Dendritic cell treated with granulocyte-macrophage colony-stimulating factor and Interleukin-4, amounts not matched to agents 40 ng/mL and 50 ng/mL, for 4 days (primary cell): Measurements from ENCODE around the gene IGSF9B.
A peak's percentile ranks its signal among the peaks of the same experiment; 100 is the strongest.
"Not testable (repeated sequence)": the region's sequence is repeated elsewhere in the genome, so short reads cannot be mapped to it uniquely, and the experiment has no call there.

Source experiments
- H3K27ac Mint-ChIP-seq: one replicate; pipeline ENCODE4 v1.8.0; 2022; ENCODE audit warnings: mild to moderate bottlenecking, mixed read lengths
- H3K27me3 Mint-ChIP-seq: one replicate; pipeline ENCODE4 v1.8.0; 2022; ENCODE audit warnings: mild to moderate bottlenecking, mixed read lengths
- H3K36me3 Mint-ChIP-seq: one replicate; pipeline ENCODE4 v1.8.0; 2022; ENCODE audit warnings: low read depth, mixed read lengths
- H3K4me1 Mint-ChIP-seq: one replicate; pipeline ENCODE4 v1.8.0; 2022; ENCODE audit warnings: low read depth, mixed read lengths
- H3K4me3 Mint-ChIP-seq: one replicate; pipeline ENCODE4 v1.8.0; 2022; ENCODE audit warnings: mild to moderate bottlenecking, moderate library complexity, mixed read lengths
- H3K9me3 Mint-ChIP-seq: one replicate; pipeline ENCODE4 v1.8.0; 2022; ENCODE audit warnings: mixed read lengths
- intact Hi-C: fragments of 100-400 bp; cut with micrococcal nuclease; formaldehyde crosslinking; loops from one replicate; pipeline ENCODE4 v1.15.0; 2022

Gene IGSF9B, protein sequence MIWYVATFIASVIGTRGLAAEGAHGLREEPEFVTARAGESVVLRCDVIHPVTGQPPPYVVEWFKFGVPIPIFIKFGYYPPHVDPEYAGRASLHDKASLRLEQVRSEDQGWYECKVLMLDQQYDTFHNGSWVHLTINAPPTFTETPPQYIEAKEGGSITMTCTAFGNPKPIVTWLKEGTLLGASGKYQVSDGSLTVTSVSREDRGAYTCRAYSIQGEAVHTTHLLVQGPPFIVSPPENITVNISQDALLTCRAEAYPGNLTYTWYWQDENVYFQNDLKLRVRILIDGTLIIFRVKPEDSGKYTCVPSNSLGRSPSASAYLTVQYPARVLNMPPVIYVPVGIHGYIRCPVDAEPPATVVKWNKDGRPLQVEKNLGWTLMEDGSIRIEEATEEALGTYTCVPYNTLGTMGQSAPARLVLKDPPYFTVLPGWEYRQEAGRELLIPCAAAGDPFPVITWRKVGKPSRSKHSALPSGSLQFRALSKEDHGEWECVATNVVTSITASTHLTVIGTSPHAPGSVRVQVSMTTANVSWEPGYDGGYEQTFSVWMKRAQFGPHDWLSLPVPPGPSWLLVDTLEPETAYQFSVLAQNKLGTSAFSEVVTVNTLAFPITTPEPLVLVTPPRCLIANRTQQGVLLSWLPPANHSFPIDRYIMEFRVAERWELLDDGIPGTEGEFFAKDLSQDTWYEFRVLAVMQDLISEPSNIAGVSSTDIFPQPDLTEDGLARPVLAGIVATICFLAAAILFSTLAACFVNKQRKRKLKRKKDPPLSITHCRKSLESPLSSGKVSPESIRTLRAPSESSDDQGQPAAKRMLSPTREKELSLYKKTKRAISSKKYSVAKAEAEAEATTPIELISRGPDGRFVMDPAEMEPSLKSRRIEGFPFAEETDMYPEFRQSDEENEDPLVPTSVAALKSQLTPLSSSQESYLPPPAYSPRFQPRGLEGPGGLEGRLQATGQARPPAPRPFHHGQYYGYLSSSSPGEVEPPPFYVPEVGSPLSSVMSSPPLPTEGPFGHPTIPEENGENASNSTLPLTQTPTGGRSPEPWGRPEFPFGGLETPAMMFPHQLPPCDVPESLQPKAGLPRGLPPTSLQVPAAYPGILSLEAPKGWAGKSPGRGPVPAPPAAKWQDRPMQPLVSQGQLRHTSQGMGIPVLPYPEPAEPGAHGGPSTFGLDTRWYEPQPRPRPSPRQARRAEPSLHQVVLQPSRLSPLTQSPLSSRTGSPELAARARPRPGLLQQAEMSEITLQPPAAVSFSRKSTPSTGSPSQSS (N-terminal part only)

GRCh38 chr11:133956650-133957633 lies at the start of gene IGSF9B:
Gene IGSF9B, minus strand, starts transcription at chr11:133956968. Its CDS starts 214 bp downstream, at chr11:133956754.
- Mint-ChIP-seq H3K4me3 (peak within 1 kb of the TSS; percentile 33), H3K9me3 (no peaks in the 10 kb centered on the region), H3K4me1 (no peaks in the 10 kb centered on the region), H3K27ac (no peak within 1 kb of the TSS), H3K36me3 (no peaks in the 10 kb centered on the region), H3K27me3 (peaks cover 50% of the 10 kb centered on the region)
- intact Hi-C loops = no loop called here

GRCh38 chr11:134004496-134005172 lies 47.9 kb upstream of the IGSF9B start:
- no peaks in the 10 kb centered on the region for H3K9me3 Mint-ChIP-seq
- H3K27me3 Mint-ChIP-seq = peaks cover 3% of the 10 kb centered on the region
- no peak overlapping the region for H3K27ac Mint-ChIP-seq

GRCh38 chr11:134003792-134004495 lies 47.2 kb upstream of the IGSF9B start:
- H3K27me3 Mint-ChIP-seq = no peaks in the 10 kb centered on the region
- no peaks in the 10 kb centered on the region for H3K36me3 Mint-ChIP-seq
- no peak overlapping the region for H3K27ac Mint-ChIP-seq

More at GRCh38 chr11:134004496-134005172, 47.9 kb upstream of the IGSF9B start:
- Mint-ChIP-seq H3K4me1 (no peaks in the 10 kb centered on the region), H3K4me3 (no peak overlapping the region), H3K36me3 (no peaks in the 10 kb centered on the region)
- intact Hi-C loops = no loop called here

DNA sequence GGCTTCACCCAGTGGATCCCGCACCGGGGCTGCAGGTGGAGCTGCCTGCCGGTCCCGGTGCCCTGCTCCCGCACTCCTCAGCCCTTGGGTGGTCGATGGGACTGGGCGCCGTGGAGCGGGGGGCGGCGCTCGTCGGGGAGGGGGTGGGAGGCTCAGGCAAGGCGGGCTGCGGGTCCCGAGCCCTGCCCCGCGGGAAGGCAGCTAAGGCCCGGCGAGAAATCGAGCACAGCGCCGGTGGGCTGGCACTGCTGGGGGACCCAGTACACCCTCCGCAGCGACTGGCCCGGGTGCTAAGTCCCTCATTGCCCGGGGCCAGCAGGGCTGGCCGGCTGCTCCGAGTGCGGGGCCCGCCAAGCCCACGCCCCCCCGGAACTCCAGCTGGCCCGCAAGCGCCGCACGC lies 46.1 kb upstream of the IGSF9B start:
- H3K27ac Mint-ChIP-seq, H3K36me3 Mint-ChIP-seq, H3K9me3 Mint-ChIP-seq, H3K27me3 Mint-ChIP-seq, H3K4me1 Mint-ChIP-seq, intact Hi-C loops, H3K4me3 Mint-ChIP-seq: not testable (repeated sequence)

More at GRCh38 chr11:134003792-134004495, 47.2 kb upstream of the IGSF9B start:
- H3K4me1 Mint-ChIP-seq = no peaks in the 10 kb centered on the region
- no peak overlapping the region for H3K4me3 Mint-ChIP-seq
- no peaks in the 10 kb centered on the region for H3K9me3 Mint-ChIP-seq
- intact Hi-C loops = no loop called here

DNA sequence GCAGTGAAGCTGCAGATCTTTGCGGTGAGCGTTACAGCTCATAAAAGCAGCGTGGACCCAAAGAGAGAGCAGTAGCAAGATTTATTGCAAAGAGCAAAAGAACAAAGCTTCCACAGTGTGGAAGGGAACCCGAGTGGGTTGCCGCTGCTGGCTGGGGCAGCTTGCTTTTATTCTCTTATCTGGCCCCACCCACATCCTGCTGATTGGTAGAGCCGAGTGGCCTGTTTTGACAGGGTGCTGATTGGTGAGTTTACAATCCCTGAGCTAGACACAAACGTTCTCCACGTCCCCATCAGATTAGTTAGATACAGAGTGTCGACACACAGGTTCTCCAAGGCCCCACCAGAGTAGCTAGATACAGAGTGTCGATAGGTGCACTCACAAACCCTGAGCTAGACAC lies 45.6 kb upstream of the IGSF9B start:
- H3K4me1 Mint-ChIP-seq, H3K36me3 Mint-ChIP-seq, intact Hi-C loops, H3K4me3 Mint-ChIP-seq, H3K27ac Mint-ChIP-seq, H3K9me3 Mint-ChIP-seq, H3K27me3 Mint-ChIP-seq: not testable (repeated sequence)

DNA sequence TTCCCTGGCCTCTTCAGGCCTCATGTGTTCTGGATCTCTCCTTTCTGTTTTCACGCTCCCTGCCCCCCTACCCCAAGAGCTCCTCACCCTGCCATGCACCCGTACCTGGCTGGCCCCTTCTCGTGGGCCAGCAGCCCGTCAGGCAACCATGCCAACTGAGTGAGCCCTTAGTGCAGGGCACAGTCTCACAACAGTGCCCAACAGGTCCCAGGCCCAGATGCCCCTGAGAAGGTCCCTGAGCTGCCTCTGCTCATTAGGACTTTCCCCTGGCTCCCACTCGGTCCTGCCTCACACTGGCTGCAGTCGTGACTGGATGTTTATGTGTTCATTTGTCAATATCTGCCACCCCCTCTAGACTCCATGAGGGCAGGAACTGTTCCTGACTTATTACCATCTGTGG lies 44.8 kb upstream of the IGSF9B start:
- Mint-ChIP-seq H3K4me1 (no peaks in the 10 kb centered on the region), H3K4me3 (no peak overlapping the region), H3K27me3 (no peaks in the 10 kb centered on the region), H3K36me3 (no peaks in the 10 kb centered on the region), H3K27ac (no peak overlapping the region), H3K9me3 (no peaks in the 10 kb centered on the region)
- intact Hi-C loops = no loop called here

DNA sequence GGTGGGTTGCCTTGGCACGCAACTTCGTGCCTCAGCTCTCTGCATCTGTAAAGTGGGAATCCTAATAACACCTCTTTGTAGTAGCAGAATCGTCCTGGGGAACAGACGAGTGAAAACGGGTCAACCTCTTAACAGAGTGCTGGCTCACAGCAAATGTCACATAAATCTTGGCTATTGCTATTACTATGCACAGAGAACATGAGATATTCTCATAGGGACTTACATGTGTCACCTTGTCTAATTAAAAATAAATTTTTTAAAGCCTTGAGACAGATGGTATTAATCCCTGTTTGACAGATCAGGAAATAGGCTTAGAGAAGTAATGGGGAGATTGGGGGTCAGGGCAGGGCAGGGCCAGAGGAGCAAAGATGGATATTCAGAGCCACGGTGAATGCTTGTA lies 44.3 kb upstream of the IGSF9B start:
- Mint-ChIP-seq H3K27ac (no peak overlapping the region), H3K4me1 (no peaks in the 10 kb centered on the region), H3K4me3 (no peak overlapping the region), H3K9me3 (no peaks in the 10 kb centered on the region), H3K27me3 (no peaks in the 10 kb centered on the region), H3K36me3 (no peaks in the 10 kb centered on the region)
- intact Hi-C loops = no loop called here

DNA sequence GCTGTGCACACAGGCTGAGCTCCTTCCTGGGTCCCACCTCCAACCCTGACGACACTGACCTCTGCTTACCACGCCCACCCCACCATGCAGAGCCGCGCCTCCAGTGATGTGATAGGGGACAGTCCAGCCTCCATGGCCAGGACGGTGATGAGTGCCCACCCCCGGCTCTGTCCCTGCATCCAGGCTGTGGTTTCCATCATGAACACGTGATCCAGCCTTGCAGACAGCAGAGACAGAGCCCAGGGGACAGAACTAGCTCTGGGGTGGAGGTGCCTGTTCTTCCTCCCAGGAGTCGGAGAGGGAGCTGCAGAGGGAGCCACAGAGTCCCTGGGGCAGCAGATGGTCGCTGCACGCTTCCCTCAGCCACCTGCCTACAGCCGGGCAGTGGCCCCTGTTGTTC lies 42.6 kb upstream of the IGSF9B start:
- Mint-ChIP-seq H3K27ac (no peak overlapping the region), H3K27me3 (no peaks in the 10 kb centered on the region)
- intact Hi-C loops = no loop called here

GRCh38 chr11:133997554-133997953 lies 40.8 kb upstream of the IGSF9B start:
- H3K9me3 Mint-ChIP-seq = no peaks in the 10 kb centered on the region
- no peaks in the 10 kb centered on the region for H3K4me1 Mint-ChIP-seq
- H3K36me3 Mint-ChIP-seq = no peaks in the 10 kb centered on the region
- H3K4me3 Mint-ChIP-seq = no peak overlapping the region
- H3K27ac Mint-ChIP-seq = no peak overlapping the region
- no peaks in the 10 kb centered on the region for H3K27me3 Mint-ChIP-seq
- intact Hi-C loops = no loop called here

More for the DNA sequence above, 42.6 kb upstream of the IGSF9B start:
- Mint-ChIP-seq H3K36me3 (no peaks in the 10 kb centered on the region), H3K4me3 (no peak overlapping the region), H3K4me1 (no peaks in the 10 kb centered on the region), H3K9me3 (no peaks in the 10 kb centered on the region)

GRCh38 chr11:133996671-133997070 lies 39.9 kb upstream of the IGSF9B start:
- no peak overlapping the region for H3K4me3 Mint-ChIP-seq
- H3K4me1 Mint-ChIP-seq = no peaks in the 10 kb centered on the region
- H3K27me3 Mint-ChIP-seq = no peaks in the 10 kb centered on the region
- no peak overlapping the region for H3K27ac Mint-ChIP-seq
- no peaks in the 10 kb centered on the region for H3K9me3 Mint-ChIP-seq
- intact Hi-C loops = no loop called here
- no peaks in the 10 kb centered on the region for H3K36me3 Mint-ChIP-seq

GRCh38 chr11:133995066-133995465 lies 38.3 kb upstream of the IGSF9B start:
- no peaks in the 10 kb centered on the region for H3K9me3 Mint-ChIP-seq
- no peak overlapping the region for H3K27ac Mint-ChIP-seq
- intact Hi-C loops = no loop called here
- no peaks in the 10 kb centered on the region for H3K4me1 Mint-ChIP-seq
- H3K27me3 Mint-ChIP-seq = no peaks in the 10 kb centered on the region
- H3K36me3 Mint-ChIP-seq = no peaks in the 10 kb centered on the region
- H3K4me3 Mint-ChIP-seq = no peak overlapping the region

GRCh38 chr11:133993921-133994320 lies 37.2 kb upstream of the IGSF9B start:
- H3K27me3 Mint-ChIP-seq = no peaks in the 10 kb centered on the region
- H3K36me3 Mint-ChIP-seq = no peaks in the 10 kb centered on the region
- intact Hi-C loops = no loop called here
- no peaks in the 10 kb centered on the region for H3K9me3 Mint-ChIP-seq
- H3K4me3 Mint-ChIP-seq = no peak overlapping the region
- no peaks in the 10 kb centered on the region for H3K4me1 Mint-ChIP-seq
- no peak overlapping the region for H3K27ac Mint-ChIP-seq
